Keratinocyte (primary cell): ENCODE data around the gene GRK1.

Experiments
- CTCF ChIP-seq, 3 experiments: IDR thresholded peaks in 1 of 3; conservative IDR thresholded peaks in 1 of 3; optimal IDR thresholded peaks in 1 of 3; 2 replicates in 2 of 3; 3 replicates in 1 of 3; pipeline versions ENCODE3 to v1.5.1; 2011; ENCODE audit warnings: low read length in 3 of 3, mild to moderate bottlenecking in 3 of 3, moderate library complexity in 2 of 3, control low read depth in 1 of 3, inconsistent platforms in 1 of 3; ENCODE audit not compliant: insufficient read depth in 2 of 3; ENCODE audit errors: extremely low read depth in 1 of 3
- EZH2 ChIP-seq: IDR thresholded peaks from one replicate; pipeline ENCODE4 v1.6.1; 2012; ENCODE audit warnings: inconsistent platforms, mild to moderate bottlenecking, low read length, moderate library complexity

- no peak for TF ChIP-seq CTCF (optimal IDR thresholded peaks at IDR 0.05 in 1 of 3, IDR thresholded peaks at IDR 0.05 in 1 of 3, conservative IDR thresholded peaks at IDR 0.05 in 1 of 3; ENCODE audit: extremely low read depth in 1 of 3, insufficient read depth in 2 of 3, low read length in 3 of 3)
- no peak for TF ChIP-seq EZH2
Measured at GRCh38 chr13:113734826-113735125, 67.8 kb downstream of the GRK1 start.
